Transverse colon (tissue), 4 donors: Measurements from ENCODE around the gene ZFX.

ENCODE experiments used
- EP300 ChIP-seq: sonication (generic); formaldehyde crosslinking; IDR thresholded peaks from one replicate; pipeline ENCODE4 v1.6.1; 2017; ENCODE audit warnings: antibody characterized with exemption, low read depth
- POLR2A ChIP-seq: fragments of 450-650 bp; IDR thresholded peaks from one replicate; pipeline ENCODE4 v1.6.1; 2016; ENCODE audit warnings: antibody characterized with exemption, mild to moderate bottlenecking, moderate library complexity
- POLR2AphosphoS5 ChIP-seq, 3 donors: sonication (generic); formaldehyde crosslinking; IDR thresholded peaks; one replicate each; pipeline ENCODE4 v1.6.1; 2016; ENCODE audit warnings: antibody characterized with exemption in 3 of 3
- TF ChIP-seq, protein P1 (sequence below), 5 experiments: fragments of 200-600 bp in 3 of 5; fragments of 450-650 bp in 2 of 5; sonication (generic) in 3 of 5; IDR thresholded peaks; 1 replicate in 2 of 5; 2 replicates in 3 of 5; pipeline ENCODE4 v1.5.1; 2016 to 2017; ENCODE audit warnings: antibody characterized with exemption in 5 of 5, inconsistent platforms in 3 of 5, mild to moderate bottlenecking in 2 of 5, moderate library complexity in 1 of 5

GRCh38 chrX:24144528-24144927 lies 5.0 kb upstream of the ZFX start:
- TF ChIP-seq, protein P1, sequence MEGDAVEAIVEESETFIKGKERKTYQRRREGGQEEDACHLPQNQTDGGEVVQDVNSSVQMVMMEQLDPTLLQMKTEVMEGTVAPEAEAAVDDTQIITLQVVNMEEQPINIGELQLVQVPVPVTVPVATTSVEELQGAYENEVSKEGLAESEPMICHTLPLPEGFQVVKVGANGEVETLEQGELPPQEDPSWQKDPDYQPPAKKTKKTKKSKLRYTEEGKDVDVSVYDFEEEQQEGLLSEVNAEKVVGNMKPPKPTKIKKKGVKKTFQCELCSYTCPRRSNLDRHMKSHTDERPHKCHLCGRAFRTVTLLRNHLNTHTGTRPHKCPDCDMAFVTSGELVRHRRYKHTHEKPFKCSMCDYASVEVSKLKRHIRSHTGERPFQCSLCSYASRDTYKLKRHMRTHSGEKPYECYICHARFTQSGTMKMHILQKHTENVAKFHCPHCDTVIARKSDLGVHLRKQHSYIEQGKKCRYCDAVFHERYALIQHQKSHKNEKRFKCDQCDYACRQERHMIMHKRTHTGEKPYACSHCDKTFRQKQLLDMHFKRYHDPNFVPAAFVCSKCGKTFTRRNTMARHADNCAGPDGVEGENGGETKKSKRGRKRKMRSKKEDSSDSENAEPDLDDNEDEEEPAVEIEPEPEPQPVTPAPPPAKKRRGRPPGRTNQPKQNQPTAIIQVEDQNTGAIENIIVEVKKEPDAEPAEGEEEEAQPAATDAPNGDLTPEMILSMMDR (IDR thresholded peaks at IDR 0.05): no peak
- TF ChIP-seq POLR2AphosphoS5 (IDR thresholded peaks at IDR 0.05) (no peak), EP300 (no peak), POLR2A (no peak)
